Esophagus squamous epithelium (tissue), 4 donors: ENCODE measurements around the gene CELF2.

Experiments used
- CTCF ChIP-seq, 6 experiments: fragments of 450-650 bp in 4 of 6; fragments of 200-600 bp in 2 of 6; sonication (generic) in 2 of 6; IDR thresholded peaks; one replicate each; pipeline ENCODE4 v1.5.1; 2016 to 2019; ENCODE audit warnings: antibody characterized with exemption in 6 of 6, mild to moderate bottlenecking in 4 of 6, moderate library complexity in 4 of 6
- POLR2A ChIP-seq, 4 donors: fragments of 450-650 bp; IDR thresholded peaks; one replicate each; pipeline ENCODE4 v1.6.1; 2017; ENCODE audit warnings: antibody characterized with exemption in 4 of 4, mild to moderate bottlenecking in 4 of 4, moderate library complexity in 3 of 4

GRCh38 chr10:11022213-11022612 is 4.5 kb downstream of the CELF2 start:
- TF ChIP-seq CTCF (IDR thresholded peaks at IDR 0.05) (no peak), POLR2A (IDR thresholded peaks at IDR 0.05) (no peak)
